HG03565 (cell line): ENCODE measurements around the gene CUBN.

Experiments used
- ATAC-seq: cut with Tn5 transposase; IDR thresholded peaks from one replicate; pipeline ENCODE4 v1.9.1; 2021; ENCODE audit warnings: mild to moderate bottlenecking, moderate library complexity; ENCODE audit not compliant: unreplicated experiment

Gene CUBN

DNA sequence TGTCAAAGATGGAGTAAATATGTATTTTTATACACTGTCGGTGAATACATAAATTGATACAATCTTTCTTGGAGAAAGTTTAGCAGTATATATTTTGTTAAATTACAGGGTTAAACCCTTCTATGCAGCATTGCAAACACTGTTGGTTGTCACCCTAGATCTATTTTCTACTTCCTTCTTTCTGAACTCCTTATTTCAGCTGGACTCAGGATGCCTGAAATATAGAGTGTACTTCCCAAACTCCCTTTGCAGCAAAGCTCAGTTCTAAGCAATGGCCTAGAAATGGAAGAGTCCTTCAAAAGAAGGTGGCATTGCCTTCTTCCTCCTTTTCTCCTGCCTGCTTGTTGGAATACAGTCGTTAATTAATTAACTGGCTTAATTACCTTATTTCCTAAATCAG lies 20.6 kb downstream of the CUBN start:
- ATAC-seq: no peak

GRCh38 chr10:17106991-17107390 lies 22.6 kb downstream of the CUBN start:
- ATAC-seq: no peak

DNA sequence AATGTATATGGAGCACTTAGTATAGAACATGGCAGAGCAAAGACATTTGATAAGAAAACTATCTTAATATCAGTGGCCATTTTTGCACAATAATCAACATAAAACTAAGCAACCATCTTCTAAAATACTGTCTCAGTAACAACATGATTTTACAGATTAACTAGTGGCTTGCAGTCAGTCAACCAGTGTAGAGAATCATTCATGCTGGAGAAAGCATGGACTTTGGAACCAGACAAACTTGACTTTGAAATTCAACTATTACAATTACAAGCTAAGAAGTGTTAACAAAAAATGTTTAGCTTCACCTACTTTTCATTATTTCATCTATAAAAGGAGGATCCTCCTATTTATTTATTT lies 27.7 kb downstream of the CUBN start:
- no peak for ATAC-seq

DNA sequence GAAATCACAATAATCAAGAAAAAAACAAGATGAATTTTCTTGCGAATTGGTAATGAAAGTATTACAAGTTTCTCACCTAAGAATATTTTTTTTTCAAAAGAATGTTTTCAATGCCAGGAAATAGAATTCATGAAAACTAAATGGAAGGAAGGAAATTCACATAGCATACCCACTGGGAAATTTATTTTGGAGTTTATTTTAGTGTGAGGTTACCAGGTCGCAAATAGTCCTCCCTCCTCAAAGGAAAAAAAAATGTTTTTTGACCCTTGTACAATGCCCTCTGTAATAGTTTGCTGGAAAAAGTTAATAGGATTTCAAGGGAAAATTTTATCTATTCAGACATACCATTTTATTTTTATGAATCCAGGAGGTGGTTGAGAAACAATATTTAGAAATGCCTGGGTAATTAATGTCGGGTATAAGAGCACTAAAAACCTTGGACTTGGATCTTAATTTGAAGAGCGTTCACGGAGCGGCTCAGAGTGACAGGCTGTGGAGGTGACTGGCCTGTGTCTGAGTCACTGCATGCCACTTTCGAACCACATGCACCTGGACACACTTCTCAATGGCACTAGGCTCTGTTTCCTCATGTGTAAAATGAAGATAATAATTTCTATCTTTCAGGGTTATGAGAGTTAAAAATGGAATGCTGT lies 28.2 kb downstream of the CUBN start:
- ATAC-seq: no peak

DNA sequence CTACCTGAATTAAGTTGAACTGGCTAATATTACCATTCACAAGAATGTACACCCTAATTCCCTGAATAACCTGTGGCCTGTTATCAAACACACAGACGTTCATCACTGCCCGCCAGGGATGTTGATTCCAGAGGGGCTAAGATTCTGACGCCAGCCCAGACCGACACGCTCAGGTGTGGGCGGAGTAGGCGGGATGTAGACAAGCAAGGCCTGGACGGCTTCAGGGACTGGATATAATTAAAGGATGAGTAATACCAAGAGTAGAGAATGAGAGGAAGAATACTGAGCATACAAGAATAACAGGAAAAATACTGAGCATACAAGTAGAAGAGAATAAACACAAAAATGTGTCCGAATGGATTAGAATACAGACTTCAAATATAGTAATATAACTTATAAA lies 29.0 kb downstream of the CUBN start:
- no peak for ATAC-seq

DNA sequence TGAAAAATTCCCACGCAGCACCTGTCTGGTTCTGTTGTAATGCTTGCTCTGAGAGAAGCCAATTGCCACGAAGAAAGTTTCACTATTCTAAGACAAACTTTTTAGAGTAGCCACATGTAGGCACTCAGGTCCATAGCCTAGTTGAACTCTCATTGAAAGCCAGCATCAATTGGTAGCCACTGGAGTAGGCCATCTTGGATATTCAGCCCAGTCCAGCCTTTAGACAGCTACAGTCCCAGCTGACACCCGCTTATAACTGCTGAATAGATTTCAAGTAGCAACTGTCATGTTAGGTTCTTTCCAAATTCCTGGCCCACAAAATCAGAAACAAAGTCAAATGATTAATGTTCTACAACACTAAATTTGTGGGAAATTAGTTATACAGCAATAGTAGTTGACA lies 31.6 kb downstream of the CUBN start:
- no peak for ATAC-seq

GRCh38 chr10:17094844-17095243 lies 34.8 kb downstream of the CUBN start:
- no peak for ATAC-seq

- ATAC-seq: no peak
Observed at GRCh38 chr10:17092986-17093803, 36.4 kb downstream of the CUBN start.

GRCh38 chr10:17092216-17092944 lies 37.2 kb downstream of the CUBN start:
- ATAC-seq: no peak

DNA sequence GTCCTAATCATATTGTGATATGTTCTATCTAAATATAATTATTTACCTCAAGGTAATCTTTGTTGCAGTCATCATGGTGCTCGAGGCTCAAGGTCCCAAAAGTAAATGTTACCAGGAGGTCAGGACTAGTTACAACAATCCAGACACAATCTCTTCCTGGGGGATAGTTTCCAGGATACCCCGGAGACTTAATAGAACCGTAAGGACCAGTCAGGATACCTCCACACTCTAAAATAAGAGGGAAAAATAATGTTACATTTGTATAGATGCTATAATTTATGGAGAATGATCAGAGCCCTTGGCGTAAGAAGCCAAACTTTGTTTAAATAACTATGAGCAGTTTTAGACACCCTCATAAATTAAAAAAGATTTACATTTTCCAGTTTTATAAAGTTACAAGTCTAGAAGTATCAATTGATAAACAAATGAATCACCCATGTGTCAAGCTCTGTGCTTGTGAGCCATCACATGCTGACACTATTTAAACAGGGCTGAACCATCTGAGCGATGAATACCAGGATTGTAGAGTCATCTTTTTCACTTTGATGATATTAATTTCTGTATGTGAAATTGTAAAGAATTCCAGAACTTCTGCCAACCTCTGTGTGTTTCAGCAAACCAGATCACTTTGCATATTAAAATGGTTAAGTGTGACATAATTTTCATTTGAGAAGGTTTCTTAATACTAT lies 41.3 kb downstream of the CUBN start:
- ATAC-seq: no peak

- ATAC-seq: no peak
Observed at GRCh38 chr10:17086865-17087367, 42.7 kb downstream of the CUBN start.

DNA sequence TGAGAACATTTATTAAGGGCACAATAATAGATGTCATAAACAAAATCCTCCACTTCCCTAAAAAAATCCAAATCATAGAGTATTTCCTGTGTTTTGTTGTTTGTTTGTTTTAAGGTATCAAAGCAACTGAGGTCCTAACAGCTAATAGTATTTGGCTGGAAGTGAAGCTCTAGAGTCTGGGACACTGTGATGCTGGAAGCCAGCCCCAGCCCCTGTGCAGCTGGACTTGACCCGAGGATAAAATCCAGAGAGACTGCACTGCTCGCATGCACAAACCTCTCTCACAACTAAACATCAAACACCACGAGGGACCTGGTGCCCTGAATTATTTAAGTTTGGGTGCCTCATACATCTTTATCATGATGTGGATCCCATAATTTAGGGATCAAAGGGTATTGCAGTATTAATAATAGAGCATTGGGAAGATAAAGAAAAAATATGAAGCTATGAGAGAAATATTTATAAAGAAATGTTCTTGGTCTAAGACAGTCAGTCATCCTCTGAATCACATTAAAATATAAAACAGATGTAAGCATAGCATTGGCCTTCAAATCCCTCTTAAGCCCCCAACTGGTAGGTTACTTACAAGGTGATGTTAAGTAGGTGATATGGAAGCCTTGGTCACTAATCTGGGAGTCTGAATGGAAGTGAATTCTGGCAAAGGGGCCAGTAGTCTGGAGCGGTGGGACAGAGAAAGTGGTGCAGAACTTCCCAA lies 44.4 kb downstream of the CUBN start:
- ATAC-seq: no peak

DNA sequence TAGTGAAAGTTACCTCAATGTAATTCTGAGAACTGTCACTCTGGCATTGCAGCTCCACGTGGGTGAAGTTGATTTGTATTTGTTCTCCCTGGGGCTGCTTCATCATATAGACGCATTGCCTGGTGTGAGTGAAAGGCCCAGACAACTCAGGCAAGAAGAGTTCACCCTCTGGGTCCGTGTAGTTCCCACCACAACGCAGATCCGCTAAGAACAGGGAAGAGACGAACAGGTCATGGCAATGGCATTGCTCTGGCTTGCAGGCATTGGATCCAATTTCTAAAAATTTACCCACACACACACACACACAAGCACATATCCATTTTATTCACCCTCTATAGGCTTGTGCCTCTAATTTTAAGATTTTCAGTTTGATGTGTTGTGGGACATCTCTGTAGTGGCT lies 45.4 kb downstream of the CUBN start:
- ATAC-seq: no peak

DNA sequence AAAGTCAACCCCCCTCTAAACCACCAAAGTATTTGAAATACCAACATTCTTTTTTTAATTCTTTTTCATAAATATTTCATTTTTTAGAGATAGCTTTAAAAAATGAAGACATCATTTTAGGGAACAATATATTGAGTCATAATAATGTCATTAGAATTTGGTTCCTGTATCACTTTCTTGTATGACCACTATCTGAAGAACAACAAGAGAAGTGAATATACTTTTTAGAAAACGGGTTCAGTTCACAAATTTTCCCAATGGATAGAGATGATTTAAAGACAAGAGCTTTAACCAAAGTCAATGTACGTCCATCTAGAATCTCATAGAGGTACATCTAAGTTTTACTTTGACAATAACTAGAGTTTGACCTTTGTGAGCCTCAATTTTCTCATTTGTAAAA lies 48.2 kb downstream of the CUBN start:
- ATAC-seq: no peak

- ATAC-seq: no peak
Observed at GRCh38 chr10:17077890-17078289, 51.7 kb downstream of the CUBN start.

DNA sequence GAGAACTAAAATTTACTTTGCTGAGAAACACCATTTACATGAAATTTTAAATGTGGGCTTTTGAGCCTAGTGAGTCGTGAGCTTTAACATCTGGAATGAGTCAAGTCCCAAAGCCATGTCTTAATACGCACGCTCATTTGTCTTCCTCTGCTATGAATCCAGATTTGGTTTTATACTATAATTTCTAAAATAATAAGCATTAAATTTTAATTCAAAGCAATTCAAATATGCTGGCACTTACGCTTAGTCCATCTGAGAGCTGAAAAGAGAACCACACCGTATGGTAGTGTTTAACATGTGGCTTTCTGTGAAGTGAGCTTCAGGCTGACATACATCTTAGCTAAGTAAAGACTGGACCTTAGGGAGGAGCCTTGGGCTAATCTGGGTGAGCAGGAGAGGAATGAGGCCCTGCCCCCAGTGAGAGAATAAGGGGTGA lies 52.2 kb downstream of the CUBN start:
- ATAC-seq: no peak

- ATAC-seq: no peak
Observed at GRCh38 chr10:17076626-17077345, 52.8 kb downstream of the CUBN start.

DNA sequence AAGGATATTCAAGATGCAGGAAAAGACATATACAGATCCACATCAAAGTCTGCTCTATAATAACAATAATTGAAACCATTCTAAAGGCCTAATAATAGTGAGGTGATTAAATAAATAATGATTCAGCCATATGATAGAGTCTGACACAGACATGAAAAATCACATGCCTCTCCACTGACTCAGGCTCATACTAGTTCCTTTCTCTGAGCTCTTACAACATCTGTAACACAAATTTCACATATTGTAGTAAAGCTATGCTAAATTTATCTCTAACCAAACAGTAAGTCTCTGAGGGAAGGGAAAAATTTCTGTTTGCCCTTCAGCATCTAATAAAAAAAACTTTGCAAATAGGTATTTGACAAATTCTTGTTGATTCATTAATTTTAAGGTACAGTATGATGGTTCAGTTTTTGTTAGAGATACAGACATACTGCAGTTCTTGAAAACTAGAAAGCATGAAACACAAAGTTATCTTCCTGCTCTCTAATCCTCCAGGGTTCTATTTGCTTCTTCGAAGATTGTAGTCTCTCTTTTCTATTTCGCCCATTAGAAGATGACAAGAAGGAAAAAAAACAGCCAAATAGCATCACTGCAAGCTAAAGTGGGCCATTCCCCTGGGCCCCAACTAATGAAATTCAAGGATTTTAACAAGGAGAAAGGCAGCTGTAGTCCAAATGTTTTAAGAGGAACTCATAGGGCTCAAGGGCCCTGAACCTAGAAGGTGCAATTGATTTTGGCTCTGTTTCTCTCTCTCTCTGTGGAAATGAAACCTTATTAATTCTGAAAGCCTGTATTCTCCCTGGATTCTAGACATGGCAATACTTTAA lies 53.9 kb downstream of the CUBN start:
- ATAC-seq: no peak

- no peak for ATAC-seq
Observed at GRCh38 chr10:17074541-17074847, 55.1 kb downstream of the CUBN start.
